SH-SY5Y (cell line): ENCODE measurements around the gene CEACAM1.

Experiments
- GATA2 ChIP-seq: IDR thresholded peaks from 2 replicates; pipeline ENCODE4 v1.6.1; 2011; ENCODE audit warnings: mild to moderate bottlenecking, low read depth, low read length
- GATA3 ChIP-seq: IDR thresholded peaks from 2 replicates; pipeline ENCODE4 v1.6.1; 2011; ENCODE audit warnings: low read depth, mild to moderate bottlenecking, low read length, moderate library complexity

DNA sequence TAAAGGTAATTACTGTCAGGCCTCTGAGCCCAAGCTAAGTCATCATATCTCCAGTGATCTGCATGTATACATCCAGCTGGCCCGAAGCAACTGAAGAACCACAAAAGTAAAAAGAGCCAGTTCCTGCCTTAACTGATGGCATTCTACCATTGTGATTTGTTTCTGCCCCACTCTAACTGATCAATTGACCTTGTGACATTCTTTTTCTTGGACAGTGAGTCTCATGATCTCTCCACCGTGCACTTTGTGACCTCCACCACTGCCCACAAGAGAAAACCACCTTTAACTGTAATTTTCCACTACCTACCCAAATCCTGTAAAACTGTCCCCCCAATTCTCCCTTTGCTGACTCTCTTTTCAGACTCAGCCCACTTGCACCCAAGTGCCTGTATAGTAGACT, 68.4 kb downstream of the CEACAM1 start:
- no peak for TF ChIP-seq GATA3
- no peak for TF ChIP-seq GATA2
